IPS-20b (cell line): ENCODE measurements around the gene LRWD1.
A peak's percentile ranks its signal among the peaks of the same experiment; 100 is the strongest.

ENCODE experiments used
- H3K27ac ChIP-seq: one replicate; pipeline ENCODE4 v1.5.1; 2013; ENCODE audit warnings: low read length
- H3K27me3 ChIP-seq: 2 replicates; pipeline ENCODE4 v1.6.1; 2013; ENCODE audit warnings: mild to moderate bottlenecking, low read length, inconsistent platforms; ENCODE audit not compliant: insufficient read depth
- H3K36me3 ChIP-seq: 2 replicates; pipeline ENCODE4 v1.6.1; 2013; ENCODE audit warnings: low read depth, mild to moderate bottlenecking, inconsistent platforms, low read length, moderate library complexity; ENCODE audit not compliant: insufficient read depth
- H3K4me1 ChIP-seq: 2 replicates; pipeline ENCODE4 v1.6.1; 2013; ENCODE audit warnings: mild to moderate bottlenecking, control low read depth, inconsistent platforms, low read length, moderate library complexity; ENCODE audit not compliant: insufficient read depth
- H3K4me3 ChIP-seq: 2 replicates; pipeline ENCODE4 v1.5.1; 2013; ENCODE audit warnings: mild to moderate bottlenecking, low read length, inconsistent platforms
- H3K9ac ChIP-seq: 2 replicates; pipeline ENCODE4 v1.6.1; 2013; ENCODE audit warnings: low read depth, mild to moderate bottlenecking, inconsistent platforms, low read length, moderate library complexity
- H3K9me3 ChIP-seq: 2 replicates; pipeline ENCODE4 v1.6.1; 2013; ENCODE audit warnings: mild to moderate bottlenecking, low read depth, low read length, inconsistent platforms; ENCODE audit not compliant: insufficient read depth

LRWD1 gene

DNA sequence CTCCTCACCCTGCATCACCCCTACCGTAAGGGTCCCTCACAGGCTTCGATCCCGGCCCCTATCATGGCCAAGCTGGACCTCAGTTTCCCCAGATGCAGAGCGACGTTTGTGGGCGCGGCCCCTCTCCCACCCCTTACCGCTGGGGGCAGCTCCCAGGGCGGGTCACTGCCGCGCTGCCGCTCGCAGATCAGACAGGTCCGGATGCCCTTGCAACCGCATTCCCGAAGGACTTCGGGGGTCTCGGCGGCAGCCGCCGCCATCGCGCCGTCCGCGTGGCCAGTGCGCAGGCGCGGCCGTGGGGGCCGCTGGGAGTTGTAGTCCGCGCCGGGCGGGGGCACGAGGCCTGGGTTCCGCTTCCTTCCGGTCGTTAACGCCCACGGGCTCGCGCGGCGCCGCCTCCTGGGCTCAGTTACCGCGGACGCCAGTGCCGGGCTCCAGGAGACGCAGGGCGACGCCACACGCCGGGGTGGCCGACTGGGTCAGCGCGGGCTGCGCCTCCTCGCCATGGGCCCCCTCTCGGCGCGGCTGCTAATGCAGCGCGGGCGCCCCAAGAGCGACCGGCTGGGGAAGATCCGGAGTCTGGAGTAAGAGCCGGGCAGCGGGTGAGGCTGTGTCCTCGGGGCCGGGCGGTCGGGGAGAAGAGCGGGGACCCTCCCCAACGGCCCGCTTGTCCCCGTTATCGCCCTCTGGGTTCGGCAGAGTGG lies at the start of gene LRWD1, which contains the start of gene ALKBH4:
Gene LRWD1, plus strand, starts transcription at position 408 of the 704 bp plus-strand sequence. Its CDS starts 97 bp downstream, at position 505.
Gene ALKBH4, minus strand, starts transcription at position 287 of the 704 bp plus-strand sequence. Its CDS starts 27 bp downstream, at position 260.
- Histone ChIP-seq H3K27me3 (no peaks in the 10 kb centered on the region), H3K9me3 (no peaks in the 10 kb centered on the region), H3K4me1 (no peaks in the 10 kb centered on the region; the same call in 1 of the 2 replicates), H3K4me3 (peak within 1 kb of the TSS; percentile 90), H3K9ac (peak within 1 kb of the TSS; percentile 97), H3K27ac (no peak within 1 kb of the TSS), H3K36me3 (peaks cover 4% of the 10 kb centered on the region; the same call in 1 of the 2 replicates)

GRCh38 chr7:102415685-102416225 lies 49.0 kb upstream of the LRWD1 start:
- no peak overlapping the region for H3K4me3 ChIP-seq
- H3K4me1 ChIP-seq, result no peaks in the 10 kb centered on the region
- peaks cover 83% of the 10 kb centered on the region for H3K36me3 ChIP-seq
- H3K27me3 ChIP-seq, result no peaks in the 10 kb centered on the region
- no peaks in the 10 kb centered on the region for H3K9me3 ChIP-seq
- H3K9ac ChIP-seq, result no peak overlapping the region
- H3K27ac ChIP-seq, result no peak overlapping the region

DNA sequence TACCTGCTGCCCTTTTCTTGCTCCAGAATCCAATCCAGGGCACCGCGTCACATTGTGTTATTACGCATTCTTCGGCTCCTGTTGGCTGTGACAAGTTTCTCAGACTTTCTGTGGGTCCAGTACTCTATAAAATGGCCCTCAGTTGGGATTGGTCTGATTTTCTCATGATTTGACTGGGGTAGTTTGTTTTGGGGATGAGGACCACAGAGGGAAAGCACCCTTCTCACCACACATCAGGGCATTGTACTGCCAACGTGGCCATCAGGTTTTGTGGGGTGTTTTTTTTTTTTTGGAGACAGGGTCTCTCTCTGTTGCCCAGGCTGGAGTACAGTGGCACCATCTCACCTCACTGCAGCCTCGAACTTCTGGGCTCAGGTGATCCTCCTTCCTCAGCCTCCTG lies 48.4 kb upstream of the LRWD1 start:
- Histone ChIP-seq H3K36me3 (peaks cover 82% of the 10 kb centered on the region), H3K9me3 (no peaks in the 10 kb centered on the region), H3K27ac (no peak overlapping the region), H3K4me1 (no peaks in the 10 kb centered on the region), H3K27me3 (no peaks in the 10 kb centered on the region), H3K4me3 (no peak overlapping the region), H3K9ac (no peak overlapping the region)

- Histone ChIP-seq H3K9me3 (no peaks in the 10 kb centered on the region), H3K4me3 (no peak overlapping the region), H3K36me3 (peaks cover 79% of the 10 kb centered on the region), H3K27me3 (no peaks in the 10 kb centered on the region), H3K27ac (no peak overlapping the region), H3K4me1 (no peaks in the 10 kb centered on the region), H3K9ac (no peak overlapping the region)
Measured at GRCh38 chr7:102417105-102417504, 47.7 kb upstream of the LRWD1 start.

DNA sequence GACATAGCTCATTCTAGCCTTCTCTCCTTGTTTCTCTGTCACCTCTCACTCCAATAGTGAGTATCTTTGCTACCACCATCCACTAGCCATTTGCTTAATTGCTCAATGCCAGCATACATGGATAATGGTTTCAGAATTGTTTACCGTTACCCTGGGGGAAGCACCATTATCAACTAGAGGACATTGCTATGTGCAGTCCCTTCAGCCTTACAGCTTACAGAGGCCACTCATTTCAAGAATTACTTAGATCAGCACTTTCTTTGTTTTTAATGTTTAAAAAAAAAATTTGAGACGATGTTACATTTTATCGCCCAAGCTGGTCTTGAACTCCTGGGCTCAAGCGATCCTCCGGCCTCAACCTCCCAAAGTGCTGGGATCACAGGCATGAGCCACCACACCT lies 46.2 kb upstream of the LRWD1 start:
- H3K4me3 ChIP-seq, result no peak overlapping the region
- H3K9ac ChIP-seq, result no peak overlapping the region
- H3K27me3 ChIP-seq, result no peaks in the 10 kb centered on the region
- no peaks in the 10 kb centered on the region for H3K4me1 ChIP-seq
- H3K36me3 ChIP-seq, result peaks cover 66% of the 10 kb centered on the region
- no peak overlapping the region for H3K27ac ChIP-seq
- H3K9me3 ChIP-seq, result no peaks in the 10 kb centered on the region

DNA sequence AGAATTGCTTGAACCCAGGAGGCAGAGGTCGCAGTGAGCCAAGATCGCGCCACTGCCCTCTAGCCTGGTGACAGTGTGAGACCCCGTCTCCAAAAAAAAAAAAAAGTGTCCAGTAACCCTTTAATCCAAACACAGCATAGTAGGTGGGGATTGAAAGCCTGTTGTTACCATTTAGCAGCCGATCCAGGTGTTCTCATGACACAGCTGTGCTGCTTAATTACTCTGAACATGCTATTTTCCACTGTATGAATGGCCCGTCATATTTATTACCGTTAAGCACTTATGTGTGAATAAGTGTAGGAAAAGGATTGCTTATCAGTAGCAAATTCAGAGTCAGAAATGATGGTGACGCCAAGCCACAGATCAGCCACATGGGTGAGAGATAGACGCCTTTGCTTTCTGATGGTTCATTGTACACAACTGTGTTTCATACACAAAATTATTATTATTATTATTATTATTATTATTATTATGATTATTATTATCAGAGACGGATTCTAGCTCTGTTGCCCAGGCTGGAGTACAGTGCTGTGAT lies 43.0 kb upstream of the LRWD1 start:
- Histone ChIP-seq H3K27me3 (no peaks in the 10 kb centered on the region), H3K4me1 (peaks cover 3% of the 10 kb centered on the region; the same call in 1 of the 2 replicates), H3K9me3 (no peaks in the 10 kb centered on the region), H3K27ac (no peak overlapping the region), H3K36me3 (peaks cover 56% of the 10 kb centered on the region), H3K9ac (no peak overlapping the region), H3K4me3 (no peak overlapping the region)

DNA sequence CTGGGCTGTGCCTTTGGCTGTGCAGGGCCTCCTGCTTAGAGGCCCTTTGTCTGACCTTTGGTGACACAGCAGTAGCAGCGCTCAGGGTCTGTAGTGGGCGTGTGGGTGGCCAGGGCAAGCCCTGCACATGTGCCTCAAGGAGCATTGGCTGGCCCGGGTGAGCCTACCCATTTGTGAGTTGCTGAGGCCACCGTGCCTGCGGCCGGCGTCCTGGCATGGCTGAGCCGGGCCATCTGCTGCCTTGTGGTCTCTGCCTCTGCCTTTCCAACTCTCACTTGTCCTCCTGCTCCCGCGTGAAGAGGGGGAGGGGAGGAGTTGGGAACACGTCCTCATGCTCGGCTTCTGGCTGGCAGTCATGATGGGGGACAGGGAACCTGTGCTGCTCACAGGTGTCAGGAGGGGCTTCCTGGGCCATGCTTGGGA lies 40.6 kb upstream of the LRWD1 start:
- peaks cover 3% of the 10 kb centered on the region; the same call in 1 of the 2 replicates for H3K4me1 ChIP-seq
- H3K9me3 ChIP-seq, result no peaks in the 10 kb centered on the region
- peaks cover 48% of the 10 kb centered on the region for H3K36me3 ChIP-seq
- H3K4me3 ChIP-seq, result no peak overlapping the region
- no peaks in the 10 kb centered on the region for H3K27me3 ChIP-seq
- no peak overlapping the region for H3K27ac ChIP-seq
- no peak overlapping the region for H3K9ac ChIP-seq

- H3K4me1 ChIP-seq, result peaks cover 3% of the 10 kb centered on the region; the same call in 1 of the 2 replicates
- no peak overlapping the region for H3K4me3 ChIP-seq
Measured at GRCh38 chr7:102424787-102425218, 40.0 kb upstream of the LRWD1 start.

DNA sequence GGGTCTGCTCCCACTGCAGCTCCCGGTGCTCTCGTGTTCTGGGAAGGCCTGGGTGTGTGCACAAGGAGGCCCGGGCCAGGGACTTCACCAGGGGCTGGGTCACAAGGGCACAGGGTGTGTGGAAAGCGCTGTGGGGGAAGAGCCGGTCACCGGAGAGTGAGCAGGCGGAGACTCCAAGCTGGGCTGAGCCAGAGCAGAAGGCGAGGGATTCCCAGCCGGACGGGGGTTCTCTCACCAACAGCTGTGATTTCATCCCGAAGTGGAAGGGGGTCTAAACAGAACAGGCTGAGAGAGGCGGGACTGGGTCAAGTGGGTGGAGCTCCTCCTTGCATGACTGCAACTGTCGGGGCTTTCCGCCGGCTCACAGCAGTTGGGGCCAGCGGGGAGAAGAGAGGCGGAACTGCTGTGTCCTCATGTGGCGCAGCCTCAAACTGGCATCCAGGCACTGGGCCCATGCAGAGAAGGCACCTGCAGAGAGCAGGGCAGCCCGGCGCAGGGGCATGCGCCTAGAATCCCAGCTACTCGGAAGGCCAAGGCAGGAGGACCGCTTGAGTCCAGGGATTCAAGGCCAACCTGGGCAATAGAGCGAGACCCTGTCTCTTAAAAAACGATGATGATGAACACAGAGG lies 39.0 kb upstream of the LRWD1 start:
- H3K27me3 ChIP-seq, result no peaks in the 10 kb centered on the region
- peaks cover 3% of the 10 kb centered on the region; the same call in 1 of the 2 replicates for H3K4me1 ChIP-seq
- no peak overlapping the region for H3K9ac ChIP-seq
- no peaks in the 10 kb centered on the region for H3K9me3 ChIP-seq
- no peak overlapping the region for H3K27ac ChIP-seq
- H3K36me3 ChIP-seq, result peaks cover 39% of the 10 kb centered on the region
- no peak overlapping the region for H3K4me3 ChIP-seq

More at GRCh38 chr7:102424787-102425218, 40.0 kb upstream of the LRWD1 start:
- Histone ChIP-seq H3K9ac (no peak overlapping the region), H3K9me3 (no peaks in the 10 kb centered on the region), H3K27me3 (no peaks in the 10 kb centered on the region), H3K36me3 (peaks cover 43% of the 10 kb centered on the region), H3K27ac (no peak overlapping the region)

- peaks cover 33% of the 10 kb centered on the region for H3K36me3 ChIP-seq
- no peak overlapping the region for H3K27ac ChIP-seq
- H3K4me3 ChIP-seq, result no peak overlapping the region
- no peaks in the 10 kb centered on the region for H3K27me3 ChIP-seq
- no peaks in the 10 kb centered on the region for H3K9me3 ChIP-seq
- no peak overlapping the region for H3K9ac ChIP-seq
- H3K4me1 ChIP-seq, result peaks cover 3% of the 10 kb centered on the region; the same call in 1 of the 2 replicates
Measured at GRCh38 chr7:102426268-102427018, 38.3 kb upstream of the LRWD1 start.

GRCh38 chr7:102427019-102427405 lies 37.8 kb upstream of the LRWD1 start:
- Histone ChIP-seq H3K4me3 (no peak overlapping the region), H3K36me3 (peaks cover 29% of the 10 kb centered on the region), H3K27ac (no peak overlapping the region), H3K4me1 (peaks cover 3% of the 10 kb centered on the region; the same call in 1 of the 2 replicates), H3K27me3 (no peaks in the 10 kb centered on the region), H3K9me3 (no peaks in the 10 kb centered on the region), H3K9ac (no peak overlapping the region)
